Spinal cord (tissue), 10 donors: ENCODE results near the gene JAKMIP2. TPM values are rescaled to one million over a fixed set of nuclear protein-coding genes. Genes with fewer than 3 reads are reported as not detected.

Experiments
- DNase-seq, 6 donors: peaks; one replicate each; pipeline versions ENCODE4 v3.0.0 to v3.0.0-alpha.2; 2013 to 2015; ENCODE audit warnings: low spot score in 6 of 6, low read depth in 4 of 6
- H3K27ac ChIP-seq: one replicate; pipeline ENCODE4 v1.5.1; 2013; ENCODE audit warnings: low read depth, low read length, control low read depth
- H3K27me3 ChIP-seq: one replicate; pipeline ENCODE4 v1.6.1; 2013; ENCODE audit warnings: low read length; ENCODE audit not compliant: control insufficient read depth, insufficient read depth
- H3K36me3 ChIP-seq: one replicate; pipeline ENCODE4 v1.6.1; 2013; ENCODE audit warnings: low read length; ENCODE audit not compliant: control insufficient read depth, insufficient read depth
- H3K4me1 ChIP-seq: one replicate; pipeline ENCODE4 v1.6.1; 2013; ENCODE audit warnings: low read length; ENCODE audit not compliant: control insufficient read depth, insufficient read depth
- H3K4me3 ChIP-seq: one replicate; pipeline ENCODE4 v1.5.1; 2013; ENCODE audit warnings: low read depth, low read length, control low read depth
- H3K9me3 ChIP-seq: one replicate; pipeline ENCODE4 v1.6.1; 2013; ENCODE audit warnings: low read length; ENCODE audit not compliant: control insufficient read depth, insufficient read depth
- WGBS: methylation state at CpG from one replicate; pipeline ENCODE4 v1.1.5; 2013; ENCODE audit warnings: missing lambda C conversion rate; ENCODE audit not compliant: insufficient coverage; 5-methylcytosine and 5-hydroxymethylcytosine counted together
- polyA plus RNA-seq, 2 donors: library from polyadenylated mRNA; unstranded; fragments of 120-200 nt; gene quantifications; one replicate each; pipeline ENCODE4 v1.2.1, GENCODE V29; 2013; ENCODE audit not compliant: insufficient read length in 2 of 2
- total RNA-seq, 2 donors: library from RNA; depleted of rRNA in 1 of 2; stranded (reverse); fragments of 120-200 nt in 1 of 2; fragments of >200 nt in 1 of 2; gene quantifications; one replicate each; pipeline versions ENCODE4 v1.2.3 to v1.2.4, GENCODE V29; 2013 to 2014
- donor health status: healthy.

JAKMIP2 gene
- total and polyA plus RNA-seq, 4 donors: 31.0 to 45.7 (median 32.2) TPM

DNA sequence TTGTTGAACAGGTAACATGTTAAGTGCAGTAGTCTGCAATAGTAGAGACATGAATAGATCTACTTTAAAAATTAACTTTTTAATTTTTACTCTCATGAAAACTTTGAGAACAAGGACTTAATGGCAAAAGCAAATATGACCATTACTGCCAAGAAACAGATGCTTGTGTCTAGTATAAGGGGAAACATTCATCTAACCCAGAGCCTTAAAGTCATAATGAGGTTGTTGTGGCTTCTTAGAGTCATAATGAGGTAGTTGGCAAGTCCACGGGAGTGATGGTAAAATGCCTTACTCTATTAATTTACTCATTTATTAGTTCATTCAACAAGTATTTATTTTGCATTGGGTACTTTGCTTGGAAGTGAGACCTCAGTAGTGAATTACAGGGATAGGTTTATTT lies 71.5 kb downstream of the JAKMIP2 start:
- Histone ChIP-seq H3K4me1 (peaks cover 3% of the 10 kb centered on the region), H3K9me3 (no peaks in the 10 kb centered on the region), H3K4me3 (no peak overlapping the region), H3K27ac (no peak overlapping the region), H3K36me3 (peaks cover 2% of the 10 kb centered on the region), H3K27me3 (no peaks in the 10 kb centered on the region)
- WGBS: no CpG with 5 or more reads among the region's 1 CpG
- no peak for DNase-seq

DNA sequence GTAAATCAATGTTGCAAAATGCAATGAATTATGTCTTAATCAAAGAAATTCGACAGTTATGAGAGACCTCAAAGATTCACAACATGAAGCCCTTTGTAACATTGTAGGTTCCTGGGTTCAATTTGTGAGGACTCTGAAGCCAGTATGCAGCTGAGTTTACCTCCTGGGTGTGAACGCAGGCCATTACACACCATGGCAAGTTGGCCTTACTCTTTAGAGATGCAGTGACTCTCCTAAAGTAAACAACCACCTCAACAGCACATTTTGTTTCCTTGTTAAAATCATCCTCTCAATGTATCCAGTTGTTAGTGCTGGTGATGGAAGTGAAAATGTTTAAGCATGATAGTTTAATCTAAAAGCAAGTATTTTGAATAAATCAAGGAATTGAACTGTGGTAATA lies 73.8 kb downstream of the JAKMIP2 start:
- DNase-seq: no peak
- H3K4me1 ChIP-seq: peaks cover 3% of the 10 kb centered on the region
- H3K36me3 ChIP-seq: peaks cover 2% of the 10 kb centered on the region
- H3K4me3 ChIP-seq: no peak overlapping the region
- H3K9me3 ChIP-seq: no peaks in the 10 kb centered on the region
- no peaks in the 10 kb centered on the region for H3K27me3 ChIP-seq
- H3K27ac ChIP-seq: no peak overlapping the region
- WGBS: 33% methylated on average over 1 of the region's 2 CpGs

- Histone ChIP-seq H3K27ac (no peak overlapping the region), H3K4me1 (peaks cover 2% of the 10 kb centered on the region), H3K9me3 (no peaks in the 10 kb centered on the region), H3K36me3 (peaks cover 2% of the 10 kb centered on the region), H3K4me3 (no peak overlapping the region), H3K27me3 (no peaks in the 10 kb centered on the region)
- DNase-seq: no peak
These were observed 78.0 kb downstream of the JAKMIP2 start for GRCh38 chr5:147704544-147704943.

GRCh38 chr5:147701468-147701867 lies 81.1 kb downstream of the JAKMIP2 start:
- no peak for DNase-seq
- H3K36me3 ChIP-seq: no peaks in the 10 kb centered on the region
- H3K4me3 ChIP-seq: no peak overlapping the region
- peaks cover 4% of the 10 kb centered on the region for H3K9me3 ChIP-seq
- H3K4me1 ChIP-seq: no peaks in the 10 kb centered on the region
- H3K27me3 ChIP-seq: no peaks in the 10 kb centered on the region
- H3K27ac ChIP-seq: no peak overlapping the region

DNA sequence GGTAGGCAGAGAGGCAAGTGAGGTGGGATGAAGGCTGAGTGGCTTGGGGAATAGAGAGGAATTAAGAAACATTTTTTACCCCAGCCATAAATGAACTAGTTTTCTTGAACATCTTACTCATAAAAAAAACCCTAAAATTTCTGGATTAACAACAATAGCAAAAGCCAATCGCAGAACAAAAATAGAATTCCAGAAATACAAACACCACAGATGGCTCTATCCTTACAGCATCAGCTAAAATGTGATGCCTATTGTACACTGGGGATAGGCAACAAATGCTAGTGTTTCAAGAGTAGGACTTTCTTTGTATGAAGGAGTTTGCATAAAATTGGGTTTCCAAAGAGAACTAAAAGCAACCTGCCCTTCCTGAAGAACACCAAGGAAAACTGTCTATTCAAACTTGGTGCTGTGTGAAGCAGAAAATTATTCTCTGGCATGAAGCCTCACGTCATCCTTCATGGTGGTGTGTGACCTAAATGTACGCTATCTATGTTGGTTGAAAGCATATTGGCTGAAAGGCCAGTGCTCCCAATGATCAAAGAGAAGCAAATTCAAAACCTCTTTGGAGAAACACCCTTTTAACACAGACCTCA lies 82.9 kb downstream of the JAKMIP2 start:
- no CpG with 5 or more reads among the region's 3 CpGs for WGBS
- no peak overlapping the region for H3K27ac ChIP-seq
- H3K27me3 ChIP-seq: no peaks in the 10 kb centered on the region
- H3K36me3 ChIP-seq: no peaks in the 10 kb centered on the region
- peak in 1 of 6 donors; percentile 12 for DNase-seq
- H3K9me3 ChIP-seq: peaks cover 4% of the 10 kb centered on the region
- no peaks in the 10 kb centered on the region for H3K4me1 ChIP-seq
- no peak overlapping the region for H3K4me3 ChIP-seq

GRCh38 chr5:147697380-147697779 lies 85.1 kb downstream of the JAKMIP2 start:
- Histone ChIP-seq H3K4me3 (no peak overlapping the region), H3K27ac (no peak overlapping the region), H3K9me3 (peaks cover 4% of the 10 kb centered on the region), H3K27me3 (no peaks in the 10 kb centered on the region), H3K4me1 (no peaks in the 10 kb centered on the region), H3K36me3 (no peaks in the 10 kb centered on the region)
- DNase-seq: no peak

DNA sequence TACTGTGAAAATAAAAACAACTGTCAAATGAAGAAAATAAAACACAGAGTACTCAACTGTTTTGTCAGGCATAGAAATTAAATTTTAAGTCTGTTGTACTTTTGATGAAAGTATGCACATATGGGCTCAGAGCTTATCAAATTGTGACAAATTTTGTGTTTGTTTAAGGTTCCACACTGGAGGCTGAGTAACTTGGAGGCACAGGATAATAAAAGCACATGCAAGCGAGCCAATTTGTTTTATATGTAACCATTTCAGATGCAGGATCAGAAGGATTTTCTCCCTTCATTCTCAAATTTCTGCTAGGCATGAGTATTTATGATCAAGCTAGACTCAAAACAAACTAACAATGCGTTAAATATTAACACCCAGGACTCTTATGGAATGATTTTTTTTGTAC lies 87.8 kb downstream of the JAKMIP2 start:
- no peak overlapping the region for H3K4me3 ChIP-seq
- peaks cover 2% of the 10 kb centered on the region for H3K36me3 ChIP-seq
- WGBS: no CpG with 5 or more reads among the region's 2 CpGs
- no peaks in the 10 kb centered on the region for H3K27me3 ChIP-seq
- peaks cover 3% of the 10 kb centered on the region for H3K4me1 ChIP-seq
- no peak overlapping the region for H3K27ac ChIP-seq
- peak in 1 of 6 donors; percentile 44 for DNase-seq
- peaks cover 4% of the 10 kb centered on the region for H3K9me3 ChIP-seq

GRCh38 chr5:147693233-147693632 lies 89.3 kb downstream of the JAKMIP2 start:
- Histone ChIP-seq H3K4me3 (no peak overlapping the region), H3K4me1 (peaks cover 8% of the 10 kb centered on the region)
- WGBS: no CpG with 5 or more reads among the region's 1 CpG

GRCh38 chr5:147691130-147691529 lies 91.4 kb downstream of the JAKMIP2 start:
- Histone ChIP-seq H3K27ac (no peak overlapping the region), H3K4me1 (peaks cover 8% of the 10 kb centered on the region), H3K4me3 (no peak overlapping the region), H3K36me3 (peaks cover 2% of the 10 kb centered on the region), H3K9me3 (no peaks in the 10 kb centered on the region), H3K27me3 (no peaks in the 10 kb centered on the region)
- no peak for DNase-seq
- no CpG with 5 or more reads among the region's 3 CpGs for WGBS

More at GRCh38 chr5:147693233-147693632, 89.3 kb downstream of the JAKMIP2 start:
- H3K36me3 ChIP-seq: peaks cover 2% of the 10 kb centered on the region
- H3K9me3 ChIP-seq: peaks cover 4% of the 10 kb centered on the region
- no peaks in the 10 kb centered on the region for H3K27me3 ChIP-seq
- no peak for DNase-seq
- H3K27ac ChIP-seq: no peak overlapping the region

GRCh38 chr5:147690595-147690994 lies 91.9 kb downstream of the JAKMIP2 start:
- Histone ChIP-seq H3K36me3 (peaks cover 2% of the 10 kb centered on the region), H3K27ac (no peak overlapping the region), H3K27me3 (no peaks in the 10 kb centered on the region), H3K4me3 (no peak overlapping the region), H3K9me3 (no peaks in the 10 kb centered on the region), H3K4me1 (peaks cover 8% of the 10 kb centered on the region)
- DNase-seq: no peak
- WGBS: no CpG with 5 or more reads among the region's 2 CpGs
